Parathyroid adenoma (tissue), 2 donors: Measurements from ENCODE around the gene SLX9.

Experiments used
- H2AFZ ChIP-seq: fragments of 300-600 bp; sonication (generic); one replicate; pipeline ENCODE4 v1.7.0; 2017; ENCODE audit warnings: antibody characterized with exemption, mild to moderate bottlenecking
- H3K27ac ChIP-seq: fragments of 300-600 bp; sonication (generic); one replicate; pipeline ENCODE4 v1.7.0; 2017
- H3K27me3 ChIP-seq: fragments of 300-600 bp; sonication (generic); one replicate; pipeline ENCODE4 v1.7.0; 2017; ENCODE audit warnings: low read length; ENCODE audit not compliant: control insufficient read depth, insufficient read depth
- H3K36me3 ChIP-seq: fragments of 300-600 bp; sonication (generic); one replicate; pipeline ENCODE4 v1.7.0; 2017; ENCODE audit warnings: low read length; ENCODE audit not compliant: control insufficient read depth, insufficient read depth
- H3K4me1 ChIP-seq: fragments of 300-600 bp; sonication (generic); one replicate; pipeline ENCODE4 v1.7.0; 2017; ENCODE audit warnings: control low read depth
- H3K4me2 ChIP-seq: fragments of 300-600 bp; sonication (generic); one replicate; pipeline ENCODE4 v1.7.0; 2017; ENCODE audit warnings: low read length
- H3K4me3 ChIP-seq: fragments of 300-600 bp; sonication (generic); one replicate; pipeline ENCODE4 v1.7.0; 2017; ENCODE audit warnings: low read depth, low read length
- H3K79me2 ChIP-seq: fragments of 300-600 bp; sonication (generic); one replicate; pipeline ENCODE4 v1.7.0; 2017; ENCODE audit warnings: control low read depth
- H3K9ac ChIP-seq: fragments of 300-600 bp; sonication (generic); one replicate; pipeline ENCODE4 v1.7.0; 2017; ENCODE audit warnings: mild to moderate bottlenecking
- H3K9me3 ChIP-seq: fragments of 300-600 bp; sonication (generic); one replicate; pipeline ENCODE4 v1.7.0; 2017; ENCODE audit warnings: low read length; ENCODE audit not compliant: control insufficient read depth
- CTCF ChIP-seq: fragments of 300-600 bp; sonication (generic); IDR thresholded peaks from one replicate; pipeline ENCODE4 v1.7.0; 2017; ENCODE audit warnings: antibody characterized with exemption, mild to moderate bottlenecking
- donor health status: primary hyperparathyroidism.

The SLX9 gene

GRCh38 chr21:44935533-44935927 is 4.3 kb upstream of the SLX9 start:
- no peak overlapping the region for H3K27ac ChIP-seq
- no peak for TF ChIP-seq CTCF
- no peak overlapping the region for H3K4me3 ChIP-seq
- no peaks in the 10 kb centered on the region for H3K36me3 ChIP-seq
- no peaks in the 10 kb centered on the region for H3K79me2 ChIP-seq
- no peak overlapping the region for H2AFZ ChIP-seq
- no peak overlapping the region for H3K9ac ChIP-seq
- peaks cover 4% of the 10 kb centered on the region for H3K27me3 ChIP-seq
- no peaks in the 10 kb centered on the region for H3K9me3 ChIP-seq
- H3K4me2 ChIP-seq, result no peak overlapping the region
- H3K4me1 ChIP-seq, result no peaks in the 10 kb centered on the region

DNA sequence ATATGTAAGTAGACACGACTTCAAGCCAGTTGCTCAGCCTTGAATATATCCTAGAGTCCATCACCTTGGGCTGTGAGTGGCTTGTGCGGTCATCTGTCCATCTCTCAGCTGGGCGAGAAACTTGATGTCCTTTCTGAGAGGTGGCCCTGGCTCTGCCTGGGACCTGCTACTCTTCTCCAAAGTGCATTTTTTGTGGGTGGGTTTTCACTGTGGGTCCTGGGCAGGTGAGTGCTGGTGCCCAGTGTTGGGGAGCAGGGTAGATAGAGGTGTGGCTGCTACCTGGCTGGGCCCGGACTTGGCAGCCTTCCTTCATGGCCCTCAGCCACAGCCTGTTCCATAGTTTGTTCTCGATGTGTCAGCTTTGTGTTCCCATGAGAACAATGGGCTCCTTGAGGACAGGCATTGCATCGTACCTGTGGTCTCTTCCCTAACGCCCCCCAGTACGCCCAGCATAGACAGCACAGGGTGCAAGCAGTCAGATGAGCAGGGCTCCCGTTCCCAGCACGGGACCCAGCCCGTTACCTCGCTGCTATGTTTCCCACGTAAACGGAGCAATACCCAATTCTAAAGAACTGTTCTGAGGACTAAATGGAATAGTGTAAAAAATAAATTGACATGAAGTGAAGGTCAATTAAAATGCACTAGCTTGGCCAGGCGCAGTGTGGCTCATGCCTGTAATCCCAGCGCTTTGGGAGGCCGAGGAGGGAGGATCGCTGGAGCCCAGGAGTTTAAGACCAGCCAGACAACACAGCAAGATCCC is 877 bp upstream of the SLX9 start:
- H3K36me3 ChIP-seq, result no peaks in the 10 kb centered on the region
- peaks cover 3% of the 10 kb centered on the region for H3K79me2 ChIP-seq
- no peaks in the 10 kb centered on the region for H3K27me3 ChIP-seq
- no peak for TF ChIP-seq CTCF
- peak overlapping the region; percentile 93 for H2AFZ ChIP-seq
- no peaks in the 10 kb centered on the region for H3K4me1 ChIP-seq
- H3K9me3 ChIP-seq, result no peaks in the 10 kb centered on the region
- peak overlapping the region; percentile 88 for H3K4me2 ChIP-seq
- H3K4me3 ChIP-seq, result peak overlapping the region; percentile 68
- H3K9ac ChIP-seq, result no peak overlapping the region
- no peak overlapping the region for H3K27ac ChIP-seq

- H3K27ac ChIP-seq, result no peak overlapping the region
- no peak for TF ChIP-seq CTCF
Observed at GRCh38 chr21:44940116-44940631, 345 bp downstream of the SLX9 start.

DNA sequence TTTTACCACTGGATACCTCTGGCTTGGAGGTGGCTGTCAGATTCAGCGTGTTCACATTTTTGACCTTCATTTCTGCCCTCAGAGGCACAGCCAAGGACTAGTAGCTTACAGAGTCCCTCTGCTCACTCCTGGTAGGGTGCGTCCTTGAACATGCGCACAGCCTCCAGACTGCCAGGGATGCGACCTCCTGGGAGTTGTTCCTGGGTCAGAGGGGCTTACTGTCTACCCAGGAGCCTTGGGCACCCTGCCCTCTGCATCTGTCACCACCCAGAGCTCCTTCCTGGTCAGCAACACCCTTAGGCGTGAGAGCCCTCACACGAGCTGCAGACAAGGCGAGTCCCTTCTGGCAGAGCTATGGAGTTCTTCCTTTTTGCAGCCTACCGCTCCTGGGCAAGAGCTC is 1.7 kb downstream of the SLX9 start:
- no peaks in the 10 kb centered on the region for H3K4me1 ChIP-seq
- no peak overlapping the region for H3K9ac ChIP-seq
- no peak overlapping the region for H3K27ac ChIP-seq
- no peaks in the 10 kb centered on the region for H3K36me3 ChIP-seq
- no peak overlapping the region for H3K4me2 ChIP-seq
- no peak overlapping the region for H3K4me3 ChIP-seq
- no peaks in the 10 kb centered on the region for H3K9me3 ChIP-seq
- H3K27me3 ChIP-seq, result no peaks in the 10 kb centered on the region
- TF ChIP-seq CTCF, result no peak
- no peak overlapping the region for H2AFZ ChIP-seq
- H3K79me2 ChIP-seq, result peaks cover 3% of the 10 kb centered on the region

More at GRCh38 chr21:44940116-44940631, 345 bp downstream of the SLX9 start:
- Histone ChIP-seq H3K36me3 (no peaks in the 10 kb centered on the region), H3K4me3 (peak overlapping the region; percentile 68), H3K79me2 (peaks cover 3% of the 10 kb centered on the region), H3K9ac (no peak overlapping the region), H3K4me2 (peak overlapping the region; percentile 88), H2AFZ (peak overlapping the region; percentile 93), H3K4me1 (no peaks in the 10 kb centered on the region), H3K9me3 (no peaks in the 10 kb centered on the region), H3K27me3 (no peaks in the 10 kb centered on the region)

DNA sequence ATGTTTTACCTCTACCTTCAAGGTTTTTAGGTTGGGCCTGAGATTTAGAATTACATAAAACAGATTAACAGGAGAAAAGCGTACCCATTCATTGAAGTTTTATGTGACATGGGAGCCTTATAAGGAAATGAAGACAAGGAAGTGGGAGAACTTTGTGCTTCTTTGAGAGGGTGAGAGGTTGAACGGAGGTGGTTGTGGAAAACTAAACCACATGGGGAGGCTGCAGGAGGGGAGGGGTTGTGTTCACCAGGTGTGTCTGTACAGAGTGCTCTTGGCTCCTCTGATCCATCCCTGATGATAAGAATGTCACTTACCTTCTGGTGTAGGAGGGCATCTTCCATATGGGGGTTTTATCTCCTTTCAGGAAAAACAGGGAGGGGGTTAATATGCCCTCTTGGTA is 2.7 kb downstream of the SLX9 start:
- peaks cover 3% of the 10 kb centered on the region for H3K79me2 ChIP-seq
- no peaks in the 10 kb centered on the region for H3K9me3 ChIP-seq
- no peak overlapping the region for H3K27ac ChIP-seq
- H3K4me2 ChIP-seq, result no peak overlapping the region
- no peak overlapping the region for H3K4me3 ChIP-seq
- H3K27me3 ChIP-seq, result no peaks in the 10 kb centered on the region
- no peak overlapping the region for H3K9ac ChIP-seq
- no peaks in the 10 kb centered on the region for H3K4me1 ChIP-seq
- TF ChIP-seq CTCF, result no peak
- H3K36me3 ChIP-seq, result no peaks in the 10 kb centered on the region
- no peak overlapping the region for H2AFZ ChIP-seq
